NCI-H128 (cell line): ENCODE results near the gene SIL1.

ENCODE experiments used
- DNase-seq: peaks from one replicate; lab custom pipeline; 2025; ENCODE audit not compliant: unreplicated experiment; lab: John Stamatoyannopoulos, UW

SIL1 gene

DNA sequence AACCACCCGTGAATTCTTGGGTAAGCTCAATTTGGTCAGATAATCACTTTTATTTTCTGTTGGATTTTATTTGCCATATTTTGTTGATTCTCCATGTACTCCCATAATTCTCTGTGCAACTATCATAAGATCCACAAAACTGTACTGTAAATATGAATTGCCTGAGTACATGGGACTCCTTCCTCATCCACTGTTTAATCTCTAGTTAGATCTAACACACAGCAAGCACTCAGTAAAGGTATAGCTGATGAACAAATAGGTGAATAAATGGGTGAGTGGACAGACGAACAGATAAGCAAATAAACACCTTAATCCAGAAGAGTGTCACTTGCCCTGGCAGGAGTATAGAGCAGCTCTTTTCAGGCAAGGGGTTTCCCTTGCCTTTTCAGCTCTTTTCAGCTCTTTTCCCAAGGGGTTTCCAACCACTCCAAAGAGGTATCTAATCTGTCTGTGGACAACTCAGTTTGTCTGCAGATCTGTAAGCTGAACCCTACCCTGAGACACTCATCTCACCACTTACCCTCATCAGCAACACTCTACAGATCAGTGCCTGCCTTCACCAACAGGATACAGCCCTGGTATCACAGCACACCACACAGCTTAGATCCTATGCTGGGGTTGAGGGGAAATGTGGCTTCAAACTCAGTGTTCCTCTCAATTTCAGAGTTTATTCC lies 51.2 kb downstream of the SIL1 start:
- peak; percentile 40 for DNase-seq

DNA sequence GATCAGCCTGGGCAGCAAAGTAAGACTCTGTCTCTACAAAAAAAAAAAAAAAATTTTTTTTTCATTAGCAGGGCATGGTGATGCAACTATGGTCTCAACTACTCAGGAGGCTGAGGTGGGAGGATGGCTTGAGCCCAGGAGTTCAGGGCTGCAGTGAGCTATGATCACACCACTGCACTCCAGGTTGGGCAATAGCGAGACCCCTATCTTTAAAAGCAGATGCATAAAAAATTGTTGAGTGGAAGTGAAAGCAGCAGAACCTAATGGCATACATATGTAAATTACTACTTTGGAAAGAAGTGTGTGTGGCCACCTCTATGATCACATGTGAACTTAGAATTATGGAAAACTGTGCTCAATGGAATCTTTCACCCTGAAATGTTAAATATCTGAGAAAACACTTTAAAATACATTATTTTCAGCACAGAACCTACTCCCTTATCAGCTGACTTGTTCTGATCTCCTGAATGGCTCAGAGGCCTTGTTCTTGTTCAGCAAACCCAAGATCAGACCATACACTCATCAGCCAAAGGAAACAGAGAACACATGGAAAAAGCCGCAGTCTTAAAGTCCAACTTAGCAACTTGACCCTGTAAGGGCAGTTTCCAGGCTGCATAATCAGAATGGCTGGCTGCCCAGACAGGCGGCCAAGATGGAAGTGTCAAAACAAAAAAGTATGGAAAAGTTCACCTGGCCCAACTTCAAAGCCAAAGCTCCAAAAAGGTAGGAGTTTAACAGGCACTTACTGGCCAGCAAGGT lies 56.5 kb downstream of the SIL1 start:
- DNase-seq = no peak

GRCh38 chr5:139140591-139141071 lies 57.5 kb downstream of the SIL1 start:
- no peak for DNase-seq

GRCh38 chr5:139138809-139139208 lies 59.4 kb downstream of the SIL1 start:
- DNase-seq = peak; percentile 33

DNA sequence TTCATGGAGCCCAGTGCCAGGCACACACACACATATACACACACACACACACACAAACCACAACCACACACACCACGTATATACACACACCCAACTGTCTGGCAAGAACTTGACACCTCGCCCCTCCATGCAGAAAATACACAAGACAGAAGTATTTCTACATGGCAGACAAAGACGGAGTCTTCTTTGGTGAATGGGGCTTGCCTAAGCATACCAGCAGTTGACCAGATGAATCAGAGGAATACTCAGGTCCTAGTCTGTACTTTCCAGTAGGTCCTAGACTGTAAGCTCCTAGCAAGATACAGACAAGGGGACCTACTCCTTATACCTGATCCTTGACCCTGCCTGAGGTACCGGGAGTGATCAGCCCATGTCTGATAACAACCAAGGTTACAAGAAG lies 60.1 kb downstream of the SIL1 start:
- DNase-seq = no peak

GRCh38 chr5:139137697-139138096 lies 60.5 kb downstream of the SIL1 start:
- no peak for DNase-seq

DNA sequence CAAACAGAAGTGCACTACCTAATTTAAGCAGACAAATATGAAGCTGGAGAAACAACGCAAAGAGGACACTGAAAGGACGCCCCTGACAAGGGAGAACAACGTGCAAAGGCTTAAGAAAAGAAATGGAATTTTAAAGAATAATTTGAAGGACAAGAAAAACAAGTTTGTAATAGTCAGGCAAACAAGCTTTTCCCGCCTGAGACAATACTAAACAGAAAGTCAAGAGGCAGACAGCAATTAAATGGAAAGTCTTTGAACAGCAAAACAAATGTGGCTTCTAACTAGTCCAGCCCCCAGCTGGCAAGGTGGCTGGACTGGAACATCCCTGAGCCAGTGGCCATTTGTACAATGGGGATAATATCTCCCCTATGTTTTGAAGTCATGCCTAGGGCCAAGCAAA lies 63.3 kb downstream of the SIL1 start:
- no peak for DNase-seq

GRCh38 chr5:139133282-139133681 lies 64.9 kb downstream of the SIL1 start:
- DNase-seq = peak; percentile 72

- DNase-seq = no peak
Measured at GRCh38 chr5:139132515-139132914, 65.7 kb downstream of the SIL1 start.

GRCh38 chr5:139131921-139132432 lies 66.2 kb downstream of the SIL1 start:
- DNase-seq = no peak

DNA sequence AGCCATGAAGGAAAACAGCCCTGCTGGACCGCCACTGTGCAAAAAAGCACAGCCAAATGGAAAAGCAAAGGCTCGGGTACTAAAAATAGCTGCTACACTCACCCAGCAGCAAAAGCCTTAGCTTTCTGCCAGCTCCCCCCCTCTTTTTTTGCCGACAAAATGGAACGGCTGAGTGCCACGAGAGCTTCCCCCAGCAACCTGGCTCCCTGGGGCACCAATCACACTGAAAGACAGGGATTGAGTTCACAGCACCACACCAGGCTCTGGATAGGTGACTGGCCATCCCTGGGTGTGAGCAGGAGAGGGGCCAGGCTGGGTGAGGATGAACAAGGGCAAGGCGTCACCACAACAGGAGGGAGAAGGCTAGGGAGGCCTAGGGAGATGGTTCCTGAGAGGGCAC lies 66.7 kb downstream of the SIL1 start:
- DNase-seq = peak; percentile 15

DNA sequence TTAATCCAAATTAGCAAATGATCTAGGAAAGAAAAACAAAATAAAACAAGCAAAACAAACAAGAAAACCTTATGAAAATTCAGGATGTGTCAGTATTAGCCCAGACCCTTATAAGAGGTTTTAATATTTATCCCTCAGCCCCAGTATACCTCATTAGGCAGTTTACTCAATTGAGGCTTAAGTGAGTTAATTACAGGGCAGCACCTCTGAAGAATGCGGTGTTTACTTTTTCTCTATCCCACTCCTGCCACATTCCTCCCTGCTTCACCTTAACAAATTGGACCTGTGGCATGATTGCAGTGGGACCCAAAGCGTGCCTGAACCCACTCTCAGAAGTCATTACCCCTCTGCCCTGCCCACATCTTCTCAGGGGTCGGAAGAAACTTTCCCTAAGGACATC lies 67.1 kb downstream of the SIL1 start:
- no peak for DNase-seq

DNA sequence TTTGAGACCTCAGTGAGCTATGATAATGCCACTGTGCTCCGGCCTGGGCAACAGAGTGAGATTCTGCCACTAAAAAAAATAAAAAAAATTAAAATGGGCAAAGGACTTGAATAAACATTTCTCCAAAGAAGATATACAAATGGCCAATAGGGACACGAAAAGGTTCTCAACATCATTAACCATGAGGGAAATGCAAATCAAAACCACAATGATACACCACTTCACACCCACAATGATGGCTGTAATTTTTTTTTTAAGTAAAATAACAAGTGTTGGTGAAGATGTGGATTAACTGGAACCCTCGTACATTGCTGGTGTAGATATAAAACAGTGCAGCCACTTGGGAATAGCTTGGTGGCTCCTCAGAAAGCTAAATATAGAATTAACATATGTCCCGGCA lies 68.0 kb downstream of the SIL1 start:
- no peak for DNase-seq

DNA sequence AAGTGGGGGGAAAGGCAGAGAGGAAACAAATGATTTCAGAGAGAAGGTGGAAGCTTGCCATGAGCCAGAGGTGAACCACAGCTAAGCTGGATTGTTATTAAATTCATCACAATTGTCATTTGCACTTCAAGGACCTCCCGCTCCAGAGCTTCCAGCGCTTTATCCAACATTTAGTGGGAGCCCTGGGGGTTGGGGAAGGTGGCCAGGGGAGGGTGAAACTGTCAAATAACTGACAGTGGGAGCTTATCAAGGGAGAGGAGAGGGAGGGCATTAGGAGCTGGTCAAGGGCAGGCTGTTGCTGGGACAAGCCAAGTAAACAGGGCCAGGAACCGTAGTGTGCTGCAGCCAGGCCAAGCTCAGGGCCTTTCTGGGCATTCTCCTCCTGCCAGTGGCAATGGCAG lies 71.5 kb downstream of the SIL1 start:
- no peak for DNase-seq

DNA sequence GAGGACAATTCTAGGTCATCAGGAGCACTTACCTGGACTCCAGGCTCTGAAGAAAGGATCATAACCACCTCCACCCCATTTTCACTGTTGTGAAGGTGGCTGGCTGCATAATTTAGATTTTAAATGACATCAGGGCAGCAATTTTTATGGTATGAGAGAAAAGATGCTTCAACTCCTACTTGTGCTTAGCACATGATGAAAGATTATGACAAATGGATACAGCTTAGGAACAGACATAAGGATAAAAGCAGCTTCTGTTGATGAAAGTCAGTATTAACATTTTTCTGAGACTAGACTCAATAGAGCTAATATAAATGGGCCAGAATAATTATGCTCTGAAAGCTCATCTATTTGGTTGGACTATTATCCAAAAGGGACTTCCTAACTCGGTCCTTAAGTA lies 72.2 kb downstream of the SIL1 start:
- DNase-seq = no peak

DNA sequence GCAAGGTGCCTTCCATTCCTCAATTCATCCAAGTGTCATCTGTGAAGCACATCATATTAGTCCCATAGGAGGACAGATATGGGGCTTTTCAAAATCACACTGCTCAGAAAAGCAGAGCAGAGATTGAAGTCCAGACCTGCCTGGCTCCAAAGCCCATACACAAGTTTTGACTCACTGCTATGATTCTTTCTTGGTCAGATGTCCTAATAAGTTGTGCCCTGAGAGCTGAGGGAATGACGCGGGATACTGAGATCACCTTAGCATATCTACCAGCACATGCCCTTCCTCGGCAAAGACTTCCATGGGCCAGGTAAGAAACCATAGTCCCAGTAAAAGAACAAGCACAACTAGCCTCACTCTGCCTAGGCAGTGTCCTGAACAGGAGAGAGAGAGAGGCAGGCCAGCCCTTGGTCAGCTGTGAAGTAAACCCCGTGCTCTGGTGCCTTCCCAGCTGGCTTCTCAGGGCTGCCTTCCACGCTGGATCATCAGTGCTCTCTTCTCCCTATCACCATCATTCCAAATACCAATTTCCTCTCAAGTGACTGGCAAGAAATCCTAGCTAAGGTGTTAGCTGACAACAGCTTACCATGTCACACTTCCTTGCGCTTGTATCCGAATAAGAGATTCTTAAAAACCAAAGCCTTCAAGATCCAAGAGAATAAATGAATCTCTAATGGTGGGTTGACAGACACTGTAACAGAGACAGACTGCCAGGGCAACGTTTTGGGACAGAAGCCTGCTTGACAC lies 73.2 kb downstream of the SIL1 start:
- no peak for DNase-seq

GRCh38 chr5:139121120-139121519 lies 77.0 kb downstream of the SIL1 start:
- no peak for DNase-seq

- no peak for DNase-seq
Measured at GRCh38 chr5:139120521-139120920, 77.6 kb downstream of the SIL1 start.

DNA sequence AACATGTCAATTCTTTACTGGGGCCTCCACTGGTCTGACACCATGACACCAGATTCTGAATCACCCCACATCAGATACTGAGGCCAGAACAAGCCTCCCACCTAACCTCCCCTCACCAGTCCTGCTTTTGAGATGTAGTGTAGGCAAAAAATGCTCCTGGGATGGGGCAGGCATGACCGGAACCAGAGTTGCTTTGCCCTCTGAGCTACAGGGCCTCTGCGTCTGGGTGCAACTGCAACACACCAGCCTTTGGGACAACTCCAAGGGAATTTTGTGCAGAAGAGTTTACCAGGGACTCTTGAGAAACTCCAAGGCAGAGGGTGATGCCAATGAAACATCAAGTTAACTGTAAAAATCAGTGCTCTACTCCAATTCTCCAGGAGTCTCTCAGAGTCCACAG lies 79.4 kb downstream of the SIL1 start:
- DNase-seq = no peak

DNA sequence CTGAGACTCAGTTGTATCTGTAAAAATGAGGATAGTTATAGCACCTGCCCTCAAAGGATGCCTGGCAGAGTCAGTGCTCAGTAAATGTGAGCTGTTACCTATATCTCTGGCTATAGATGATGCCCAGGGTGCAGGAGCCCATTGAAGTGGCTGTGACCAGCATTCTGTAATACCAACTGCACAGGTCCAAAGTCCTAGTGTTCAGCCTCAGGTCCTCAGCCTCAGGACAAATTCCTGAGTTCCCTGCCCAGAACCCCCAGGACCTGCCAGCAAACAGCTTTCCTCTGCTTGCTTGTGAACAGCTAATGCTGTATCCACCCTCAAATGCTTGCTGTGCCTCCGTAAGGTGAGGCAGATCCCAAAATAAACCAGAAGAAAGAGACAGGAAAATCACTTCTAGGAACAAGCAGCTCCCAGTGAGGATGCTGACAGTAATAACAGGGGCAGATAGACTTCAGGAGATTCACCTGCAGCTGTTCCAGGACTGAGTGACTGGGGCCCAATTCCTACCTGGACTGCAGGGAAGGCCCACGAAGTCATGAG lies 80.8 kb downstream of the SIL1 start:
- no peak for DNase-seq

DNA sequence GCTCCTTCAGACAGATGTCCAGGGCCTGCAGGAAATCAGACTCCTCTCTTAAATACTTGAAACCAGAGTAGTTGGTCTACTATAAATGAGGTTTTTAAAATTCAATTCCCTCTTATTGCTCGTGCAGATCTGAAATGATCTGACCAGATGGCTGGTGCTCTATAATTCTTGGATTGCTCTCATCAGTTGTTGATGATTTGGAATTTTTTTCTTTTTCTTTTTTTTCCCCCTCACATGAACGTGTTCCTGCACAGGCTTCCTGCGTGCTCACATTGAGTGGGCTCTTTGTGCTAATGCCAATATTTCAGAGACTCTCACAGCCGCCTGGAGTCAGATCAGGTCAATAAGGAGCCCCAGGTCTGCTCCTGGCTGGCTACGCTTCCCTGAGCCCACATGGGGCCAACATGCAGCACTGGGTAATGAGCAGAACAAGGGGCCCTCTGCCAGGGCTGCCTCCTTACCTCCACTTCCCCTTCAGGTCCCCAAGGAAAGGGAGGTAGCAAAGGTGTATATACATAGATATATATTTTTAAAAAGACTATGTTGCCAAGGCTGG lies 82.0 kb downstream of the SIL1 start:
- no peak for DNase-seq
